NCI-H2107 treated with DMSO at 0.1 percent for 48 hours (cell line): ENCODE data around the gene LRRN4CL.
A peak's percentile ranks its signal among the peaks of the same experiment; 100 is the strongest.
"Not testable (repeated sequence)": the region's sequence is repeated elsewhere in the genome, so short reads cannot be mapped to it uniquely, and the experiment has no call there.

ENCODE experiments used
- DNase-seq: peaks from one replicate; lab custom pipeline; 2025; ENCODE audit not compliant: unreplicated experiment; lab: John Stamatoyannopoulos, UW

The LRRN4CL gene

GRCh38 chr11:62677156-62677555 is 12.2 kb downstream of the LRRN4CL start:
- DNase-seq = peak; percentile 52

GRCh38 chr11:62676698-62677097 is 12.6 kb downstream of the LRRN4CL start:
- no peak for DNase-seq

- DNase-seq = not testable (repeated sequence)
Observed at GRCh38 chr11:62675415-62675814, 13.9 kb downstream of the LRRN4CL start.

GRCh38 chr11:62673196-62673525 is 16.2 kb downstream of the LRRN4CL start:
- no peak for DNase-seq

GRCh38 chr11:62671608-62672389 is 17.5 kb downstream of the LRRN4CL start, which contains the start of the genes LBHD1 and UQCC3:
LBHD1 (minus strand) TSS chr11:62672267; CDS start chr11:62670031, 2,236 bp downstream.
UQCC3 (plus strand) TSS chr11:62671673; CDS start chr11:62671746, 73 bp downstream.
- DNase-seq = peak; percentile 38

- DNase-seq = peak; percentile 82
Observed at GRCh38 chr11:62671236-62671607, 18.1 kb downstream of the LRRN4CL start.

GRCh38 chr11:62669420-62670161 is 19.7 kb downstream of the LRRN4CL start:
- DNase-seq = no peak

- DNase-seq = no peak
Observed at GRCh38 chr11:62667460-62667859, 21.9 kb downstream of the LRRN4CL start.

- no peak for DNase-seq
Observed at GRCh38 chr11:62666259-62666926, 22.9 kb downstream of the LRRN4CL start.

GRCh38 chr11:62665599-62666258 is 23.6 kb downstream of the LRRN4CL start:
- DNase-seq = no peak

GRCh38 chr11:62665075-62665598 is 24.2 kb downstream of the LRRN4CL start, which contains the start of the genes C11orf98 and CSKMT:
C11orf98 (minus strand) TSS chr11:62665210; CDS start chr11:62665169, 41 bp downstream.
CSKMT (plus strand) TSS chr11:62665312; CDS start chr11:62665880, 568 bp downstream.
- DNase-seq = peak; percentile 78

GRCh38 chr11:62664405-62665074 is 24.8 kb downstream of the LRRN4CL start:
- DNase-seq = peak; percentile 41

- DNase-seq = no peak
Observed at GRCh38 chr11:62656796-62657429, 32.4 kb downstream of the LRRN4CL start.

GRCh38 chr11:62654297-62654696 is 35.0 kb downstream of the LRRN4CL start:
- DNase-seq = no peak

- no peak for DNase-seq
Observed at GRCh38 chr11:62652161-62653006, 36.9 kb downstream of the LRRN4CL start.

GRCh38 chr11:62650283-62650682 is 39.0 kb downstream of the LRRN4CL start:
- DNase-seq = not testable (repeated sequence)

- no peak for DNase-seq
Observed at GRCh38 chr11:62649486-62649885, 39.8 kb downstream of the LRRN4CL start.

GRCh38 chr11:62648967-62649364 is 40.4 kb downstream of the LRRN4CL start:
- no peak for DNase-seq
